Vagina (tissue), 2 donors: ENCODE data around the gene MARK2.
A peak's percentile ranks its signal among the peaks of the same experiment; 100 is the strongest.

Source experiments
- POLR2AphosphoS5 ChIP-seq, 2 donors: sonication (generic); formaldehyde crosslinking; IDR thresholded peaks; one replicate each; pipeline ENCODE4 v1.9.0; 2017; ENCODE audit warnings: antibody characterized with exemption in 2 of 2, mild to moderate bottlenecking in 2 of 2, low read depth in 1 of 2; ENCODE audit not compliant: insufficient read depth in 1 of 2
- TF ChIP-seq, protein P1 (sequence below), 3 experiments: fragments of 450-650 bp in 2 of 3; fragments of 200-600 bp in 1 of 3; sonication (generic) in 1 of 3; IDR thresholded peaks; one replicate each; pipeline ENCODE4 v1.5.1; 2017 to 2019; ENCODE audit warnings: antibody characterized with exemption in 3 of 3, mild to moderate bottlenecking in 2 of 3, moderate library complexity in 2 of 3

- TF ChIP-seq, protein P1, sequence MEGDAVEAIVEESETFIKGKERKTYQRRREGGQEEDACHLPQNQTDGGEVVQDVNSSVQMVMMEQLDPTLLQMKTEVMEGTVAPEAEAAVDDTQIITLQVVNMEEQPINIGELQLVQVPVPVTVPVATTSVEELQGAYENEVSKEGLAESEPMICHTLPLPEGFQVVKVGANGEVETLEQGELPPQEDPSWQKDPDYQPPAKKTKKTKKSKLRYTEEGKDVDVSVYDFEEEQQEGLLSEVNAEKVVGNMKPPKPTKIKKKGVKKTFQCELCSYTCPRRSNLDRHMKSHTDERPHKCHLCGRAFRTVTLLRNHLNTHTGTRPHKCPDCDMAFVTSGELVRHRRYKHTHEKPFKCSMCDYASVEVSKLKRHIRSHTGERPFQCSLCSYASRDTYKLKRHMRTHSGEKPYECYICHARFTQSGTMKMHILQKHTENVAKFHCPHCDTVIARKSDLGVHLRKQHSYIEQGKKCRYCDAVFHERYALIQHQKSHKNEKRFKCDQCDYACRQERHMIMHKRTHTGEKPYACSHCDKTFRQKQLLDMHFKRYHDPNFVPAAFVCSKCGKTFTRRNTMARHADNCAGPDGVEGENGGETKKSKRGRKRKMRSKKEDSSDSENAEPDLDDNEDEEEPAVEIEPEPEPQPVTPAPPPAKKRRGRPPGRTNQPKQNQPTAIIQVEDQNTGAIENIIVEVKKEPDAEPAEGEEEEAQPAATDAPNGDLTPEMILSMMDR (IDR thresholded peaks at IDR 0.05), result no peak
- TF ChIP-seq POLR2AphosphoS5 (IDR thresholded peaks at IDR 0.05; ENCODE audit: insufficient read depth in 1 of 2, low read depth in 1 of 2), result peak in 1 of 2 donors; percentile 88
Observed at GRCh38 chr11:63804259-63804658, 34.7 kb upstream of the MARK2 start.
